H1 (cell line): ENCODE measurements around the gene CALCR.
A peak's percentile ranks its signal among the peaks of the same experiment; 100 is the strongest.

Experiments used
- CHD2 ChIP-seq: IDR thresholded peaks from 2 replicates; pipeline ENCODE4 v1.6.1; 2012; ENCODE audit warnings: low read length, improper control_type of control experiment
- GABPA ChIP-seq: IDR thresholded peaks from 2 replicates; pipeline ENCODE4 v1.6.1; 2011; ENCODE audit warnings: mild to moderate bottlenecking, low read length, moderate library complexity, borderline replicate concordance; ENCODE audit not compliant: insufficient read depth
- POLR2A ChIP-seq, 2 experiments: IDR thresholded peaks; 1 replicate in 1 of 2; 2 replicates in 1 of 2; pipeline ENCODE4 v1.6.1; 2011; ENCODE audit warnings: low read depth in 2 of 2, low read length in 2 of 2, mild to moderate bottlenecking in 2 of 2; ENCODE audit errors: control extremely low read depth in 1 of 2
- RAD21 ChIP-seq, 2 experiments: IDR thresholded peaks in 1 of 2; conservative IDR thresholded peaks in 1 of 2; 2 replicates each; pipeline ENCODE4 v1.6.1; 2011; ENCODE audit warnings: low read depth in 2 of 2, low read length in 2 of 2, improper control_type of control experiment in 1 of 2, inconsistent platforms in 1 of 2, mild to moderate bottlenecking in 1 of 2, moderate library complexity in 1 of 2
- SIN3A ChIP-seq, 2 experiments: IDR thresholded peaks in 1 of 2; conservative IDR thresholded peaks in 1 of 2; 2 replicates each; pipeline ENCODE4 v1.6.1; 2011 to 2012; ENCODE audit warnings: low read length in 2 of 2, improper control_type of control experiment in 1 of 2, low read depth in 1 of 2, mild to moderate bottlenecking in 1 of 2
- SP1 ChIP-seq: IDR thresholded peaks from 2 replicates; pipeline ENCODE4 v1.6.1; 2011; ENCODE audit warnings: low read depth, low read length
- TAF1 ChIP-seq: IDR thresholded peaks from 2 replicates; pipeline ENCODE4 v1.6.1; 2011; ENCODE audit warnings: mild to moderate bottlenecking, low read depth, low read length
- TBP ChIP-seq: IDR thresholded peaks from 2 replicates; pipeline ENCODE4 v1.6.1; 2011; ENCODE audit warnings: low read depth, low read length, improper control_type of control experiment
- ZNF274 ChIP-seq: IDR thresholded peaks from 2 replicates; pipeline ENCODE4 v1.7.0; 2012; ENCODE audit warnings: low read length, borderline replicate concordance; ENCODE audit errors: extremely low read depth
- TF ChIP-seq, protein P1 (sequence below), 3 experiments: IDR thresholded peaks; 1 replicate in 2 of 3; 2 replicates in 1 of 3; pipeline versions ENCODE4 v1.5.1 to v1.6.1; 2011; ENCODE audit warnings: low read length in 3 of 3, mild to moderate bottlenecking in 3 of 3, inconsistent platforms in 2 of 3, low read depth in 1 of 3, moderate library complexity in 1 of 3; ENCODE audit not compliant: insufficient read depth in 1 of 3; ENCODE audit errors: control extremely low read depth in 1 of 3

DNA sequence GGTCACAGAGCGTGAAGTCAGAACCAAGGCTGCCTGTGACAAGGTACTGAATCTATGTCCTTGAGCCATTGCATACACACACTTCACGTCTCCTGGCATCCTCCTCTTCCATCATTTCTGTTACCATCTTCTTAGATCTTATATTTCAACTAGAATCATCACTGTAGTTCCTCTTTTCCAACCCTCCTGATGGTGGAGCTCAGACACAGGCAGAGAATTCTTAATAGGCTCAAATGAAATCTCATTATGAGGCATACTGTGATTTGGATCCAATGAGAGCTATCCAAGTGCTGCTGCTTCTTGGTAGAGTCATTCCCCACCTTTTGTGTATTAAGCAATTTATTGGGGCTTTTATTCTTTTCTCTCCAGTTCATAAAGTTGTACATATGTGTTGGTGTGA, 113.2 kb downstream of the CALCR start:
- no peak for TF ChIP-seq GABPA
- TF ChIP-seq ZNF274: no peak
- TF ChIP-seq TBP: no peak
- TF ChIP-seq, protein P1, sequence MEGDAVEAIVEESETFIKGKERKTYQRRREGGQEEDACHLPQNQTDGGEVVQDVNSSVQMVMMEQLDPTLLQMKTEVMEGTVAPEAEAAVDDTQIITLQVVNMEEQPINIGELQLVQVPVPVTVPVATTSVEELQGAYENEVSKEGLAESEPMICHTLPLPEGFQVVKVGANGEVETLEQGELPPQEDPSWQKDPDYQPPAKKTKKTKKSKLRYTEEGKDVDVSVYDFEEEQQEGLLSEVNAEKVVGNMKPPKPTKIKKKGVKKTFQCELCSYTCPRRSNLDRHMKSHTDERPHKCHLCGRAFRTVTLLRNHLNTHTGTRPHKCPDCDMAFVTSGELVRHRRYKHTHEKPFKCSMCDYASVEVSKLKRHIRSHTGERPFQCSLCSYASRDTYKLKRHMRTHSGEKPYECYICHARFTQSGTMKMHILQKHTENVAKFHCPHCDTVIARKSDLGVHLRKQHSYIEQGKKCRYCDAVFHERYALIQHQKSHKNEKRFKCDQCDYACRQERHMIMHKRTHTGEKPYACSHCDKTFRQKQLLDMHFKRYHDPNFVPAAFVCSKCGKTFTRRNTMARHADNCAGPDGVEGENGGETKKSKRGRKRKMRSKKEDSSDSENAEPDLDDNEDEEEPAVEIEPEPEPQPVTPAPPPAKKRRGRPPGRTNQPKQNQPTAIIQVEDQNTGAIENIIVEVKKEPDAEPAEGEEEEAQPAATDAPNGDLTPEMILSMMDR (IDR thresholded peaks at IDR 0.05; ENCODE audit: control extremely low read depth in 1 of 3, insufficient read depth in 1 of 3, low read depth in 1 of 3, low read length in 3 of 3): peak in 2 of 3 experiments; percentile 45 to 48; a peak in 2 of 4 replicates
- no peak for TF ChIP-seq CHD2
- TF ChIP-seq POLR2A (IDR thresholded peaks at IDR 0.05; ENCODE audit: control extremely low read depth in 1 of 2, low read depth in 2 of 2, low read length in 2 of 2): no peak
- TF ChIP-seq SIN3A (conservative IDR thresholded peaks at IDR 0.05 in 1 of 2, IDR thresholded peaks at IDR 0.05 in 1 of 2; ENCODE audit: low read depth in 1 of 2, low read length in 2 of 2): no peak
- no peak for TF ChIP-seq SP1
- TF ChIP-seq TAF1: no peak
- TF ChIP-seq RAD21 (IDR thresholded peaks at IDR 0.05 in 1 of 2, conservative IDR thresholded peaks at IDR 0.05 in 1 of 2; ENCODE audit: low read depth in 2 of 2, low read length in 2 of 2): peak; percentile 80
